ENCODE results near the gene SDR42E1. TPM values are rescaled to one million over a fixed set of nuclear protein-coding genes. Genes with fewer than 3 reads are reported as not detected.
A peak's percentile ranks its signal among the peaks of the same experiment; 100 is the strongest.

SDR42E1 gene
- polyA plus RNA-seq, 2 of the 4 experiments (the other 2 are of a cell fraction) = 1.7 to 5.2 TPM

DNA sequence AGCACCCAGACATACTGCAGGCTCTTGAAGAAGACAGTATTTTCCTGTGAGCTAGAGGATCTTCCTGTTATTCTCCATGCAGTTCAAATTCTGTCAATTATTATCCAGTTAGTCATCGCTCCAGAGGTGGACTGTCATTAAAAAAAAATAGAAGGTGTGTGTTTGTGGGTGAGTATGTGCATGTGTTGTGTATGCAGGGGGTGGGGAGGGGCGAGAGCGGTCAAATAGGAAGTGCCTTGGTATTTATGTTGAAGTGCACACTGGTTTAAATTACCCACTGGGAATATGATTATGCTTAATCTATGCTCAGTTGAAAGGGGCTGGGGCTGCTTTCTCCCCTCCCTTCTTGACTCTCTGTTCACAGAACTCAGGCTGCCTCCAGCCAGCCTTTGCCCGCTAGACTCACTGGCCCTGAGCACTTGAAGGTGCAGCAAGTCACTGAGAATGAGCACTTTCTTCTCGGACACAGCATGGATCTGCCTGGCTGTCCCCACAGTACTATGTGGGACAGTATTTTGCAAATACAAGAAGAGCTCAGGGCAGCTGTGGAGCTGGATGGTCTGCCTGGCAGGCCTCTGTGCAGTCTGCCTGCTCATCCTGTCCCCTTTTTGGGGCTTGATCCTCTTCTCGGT lies 23.8 kb upstream of the SDR42E1 start, which contains the start of gene HSD17B2 (continued):
- TF ChIP-seq USF2 (IDR thresholded peaks at IDR 0.05) (no peak), PHF8 (IDR thresholded peaks at IDR 0.05; ENCODE audit: borderline replicate concordance, low read depth) (no peak), HEYL (CRISPR knock-in tag; IDR thresholded peaks at IDR 0.05) (no peak), JUN (IDR thresholded peaks at IDR 0.05) (no peak), HES2 (IDR thresholded peaks at IDR 0.05) (no peak)

DNA sequence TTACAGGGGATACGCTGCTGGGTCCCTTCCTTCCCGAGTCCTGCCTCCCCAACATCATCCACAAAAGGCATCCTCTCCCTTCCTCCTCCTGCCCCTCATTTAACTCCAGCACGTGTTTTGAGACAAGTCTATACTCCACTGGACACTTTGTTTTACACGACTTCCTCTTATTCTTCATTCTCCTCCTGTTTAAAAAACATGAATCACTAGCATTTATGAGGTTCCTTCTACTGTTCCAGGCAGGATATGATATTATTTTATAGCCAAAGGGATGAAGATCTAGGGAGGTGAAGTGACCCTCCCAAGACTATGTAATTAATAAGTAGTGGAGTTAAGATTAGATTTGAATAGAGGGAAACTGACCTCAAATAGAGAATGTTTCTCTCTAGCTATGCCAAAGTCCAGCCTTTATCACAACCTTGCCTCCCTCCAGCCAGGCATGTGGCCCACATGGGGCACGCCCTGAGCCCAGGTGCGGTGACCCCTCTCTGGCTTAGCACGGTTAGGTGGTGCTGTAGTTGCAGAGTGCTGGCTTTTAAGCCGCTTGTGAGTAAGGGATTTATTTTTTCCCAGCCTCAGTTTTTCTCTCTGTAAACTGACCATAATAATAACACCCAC lies 22.5 kb upstream of the SDR42E1 start:
- ATAC-seq = no peak
- DNase-seq (ENCODE audit: low read depth in 1 of 2, low spot score in 1 of 2) = no peak
- CTCF ChIA-PET = interaction anchor here (1.4 kb wide), 1 partner anchor 39 kb away, joined by 4 read pairs; no protein-coding TSS in a partner anchor
- WGBS (ENCODE audit: missing lambda C conversion rate) = 38% methylated on average over 8 of the region's 8 CpGs
- no peak overlapping the region for H3K4me3 ChIP-seq
- no peak overlapping the region for H3K27ac ChIP-seq
- POLR2A ChIA-PET = no interaction called here
- no peak for FAIRE-seq
- no peak overlapping the region for H3K4me2 ChIP-seq
- TF ChIP-seq KDM5A (IDR thresholded peaks at IDR 0.05) = no peak
- no peak for TF ChIP-seq ZSCAN20 (CRISPR knock-in tag; IDR thresholded peaks at IDR 0.05)
- peaks cover 11% of the 10 kb centered on the region for H3K4me1 ChIP-seq
- H3K9me3 ChIP-seq = no peaks in the 10 kb centered on the region

DNA sequence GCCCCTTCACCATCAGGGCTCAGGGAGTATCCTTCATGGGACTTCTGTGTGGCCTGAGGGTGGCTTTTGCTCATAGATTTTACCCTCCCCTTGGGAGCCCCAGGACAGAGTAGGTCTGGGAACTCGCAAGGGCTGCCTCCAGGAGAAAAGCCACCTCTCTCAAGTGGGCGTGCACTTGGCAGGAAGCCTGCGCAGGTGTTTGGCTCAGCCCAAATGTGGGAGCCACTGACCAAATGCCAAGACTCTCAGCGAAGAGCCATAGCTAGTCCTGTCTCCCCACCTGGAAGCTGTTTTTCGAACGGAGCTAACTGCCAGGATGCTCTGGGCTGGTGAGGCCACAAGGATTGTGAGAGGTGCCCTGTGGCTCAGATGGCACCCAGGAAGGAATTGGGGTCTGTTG lies 21.7 kb upstream of the SDR42E1 start:
- CTCF ChIA-PET = interaction anchor here (1.0 to 1.5 kb wide), 4 partner anchors 12 to 130 kb away, joined by 3 to 4 read pairs (median 3); no protein-coding TSS in a partner anchor
- FAIRE-seq (no peak), ATAC-seq (no peak), DNase-seq (ENCODE audit: low read depth in 1 of 2, low spot score in 1 of 2) (no peak)
- Histone ChIP-seq H3K9me3 (no peaks in the 10 kb centered on the region), H3K4me3 (no peak overlapping the region), H3K27ac (no peak overlapping the region), H3K4me2 (no peak overlapping the region), H3K4me1 (peaks cover 11% of the 10 kb centered on the region)
- TF ChIP-seq MAFK (IDR thresholded peaks at IDR 0.05; ENCODE audit: partially characterized antibody) (no peak), RAD21 (conservative IDR thresholded peaks at IDR 0.05 in 1 of 2, IDR thresholded peaks at IDR 0.05 in 1 of 2) (no peak), HOXA7 (CRISPR knock-in tag; IDR thresholded peaks at IDR 0.05) (no peak), KDM1A (IDR thresholded peaks at IDR 0.05; ENCODE audit: low read depth) (no peak), EHF (CRISPR knock-in tag; IDR thresholded peaks at IDR 0.05) (no peak), HEYL (CRISPR knock-in tag; IDR thresholded peaks at IDR 0.05) (no peak), HOXB13 (CRISPR knock-in tag; IDR thresholded peaks at IDR 0.05; ENCODE audit: low read depth) (no peak), FOSB (CRISPR knock-in tag; IDR thresholded peaks at IDR 0.05) (no peak), NR3C1 (IDR thresholded peaks at IDR 0.05) (no peak)
- POLR2A ChIA-PET = no interaction called here
- 73% methylated on average over 4 of the region's 6 CpGs for WGBS (ENCODE audit: missing lambda C conversion rate)

DNA sequence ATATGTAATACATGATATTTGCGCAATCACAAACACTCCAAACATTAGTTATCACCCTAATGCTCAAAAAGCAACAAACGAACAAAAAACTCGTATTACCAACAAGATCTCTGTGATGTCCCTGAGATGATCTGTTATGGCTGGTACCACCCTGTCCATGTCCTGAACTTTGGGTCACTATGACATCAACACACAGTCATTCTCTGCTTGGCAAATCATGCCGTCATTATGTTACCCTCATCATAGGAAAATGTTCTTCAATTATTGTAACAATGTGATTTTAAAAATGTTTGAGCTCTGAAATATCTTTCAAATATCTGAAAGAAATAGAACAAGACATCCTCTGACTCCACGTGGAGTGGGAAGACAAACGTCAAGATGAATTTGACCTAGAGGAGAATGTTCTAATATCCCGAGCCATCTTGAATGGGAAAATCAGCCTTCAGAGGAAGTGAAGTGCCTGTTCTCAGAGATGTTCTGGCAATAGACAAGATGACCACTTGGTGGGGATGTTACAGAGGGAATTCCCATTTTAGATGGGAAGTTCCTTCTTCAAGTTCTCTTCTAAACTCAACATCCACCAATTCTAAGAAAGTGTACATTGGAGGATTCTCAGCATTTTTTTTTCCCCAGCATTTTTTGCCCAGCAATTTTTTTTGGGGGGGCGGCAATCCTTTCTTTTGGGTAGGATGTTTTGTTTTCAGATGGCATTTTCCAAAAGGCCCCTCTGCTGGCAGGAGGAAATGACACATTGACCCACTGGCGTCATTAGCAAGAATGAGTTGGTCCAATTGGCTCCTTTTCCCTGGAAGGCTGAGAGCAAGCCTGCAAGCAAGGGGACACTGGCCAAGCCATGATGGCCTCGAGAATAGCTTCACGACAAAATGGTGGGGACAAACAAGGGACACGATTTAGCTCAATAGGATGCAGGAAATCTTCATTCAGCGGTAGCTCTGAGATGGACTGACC lies 20.1 kb upstream of the SDR42E1 start:
- ATAC-seq = peak in 1 of 2 experiments; percentile 69; a peak in 3 of 6 replicates

More for the DNA sequence above, 20.1 kb upstream of the SDR42E1 start:
- FAIRE-seq (no peak), DNase-seq (ENCODE audit: low read depth in 1 of 2, low spot score in 1 of 2) (peak; percentile 50 to 64)
- Histone ChIP-seq H3K4me3 (no peak overlapping the region), H3K4me1 (peaks cover 11% of the 10 kb centered on the region), H3K9me3 (no peaks in the 10 kb centered on the region), H3K27ac (no peak overlapping the region), H3K4me2 (no peak overlapping the region)
- CTCF ChIA-PET = interaction anchor here (1.1 to 2.0 kb wide), 4 partner anchors 15 to 199 kb away, joined by 3 to 8 read pairs (median 5); no protein-coding TSS in a partner anchor
- TF ChIP-seq, protein P1, sequence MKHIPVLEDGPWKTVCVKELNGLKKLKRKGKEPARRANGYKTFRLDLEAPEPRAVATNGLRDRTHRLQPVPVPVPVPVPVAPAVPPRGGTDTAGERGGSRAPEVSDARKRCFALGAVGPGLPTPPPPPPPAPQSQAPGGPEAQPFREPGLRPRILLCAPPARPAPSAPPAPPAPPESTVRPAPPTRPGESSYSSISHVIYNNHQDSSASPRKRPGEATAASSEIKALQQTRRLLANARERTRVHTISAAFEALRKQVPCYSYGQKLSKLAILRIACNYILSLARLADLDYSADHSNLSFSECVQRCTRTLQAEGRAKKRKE (CRISPR knock-in tag; IDR thresholded peaks at IDR 0.05; ENCODE audit: low read depth) = no peak
- peak; percentile 42 for TF ChIP-seq CTCF (IDR thresholded peaks at IDR 0.05)
- no peak for TF ChIP-seq MYC (IDR thresholded peaks at IDR 0.05; ENCODE audit: borderline replicate concordance, low read length)
- peak; percentile 39; the same call in 1 of the 3 replicates for TF ChIP-seq SMC3 (IDR thresholded peaks at IDR 0.05)
- TF ChIP-seq HDAC2 (IDR thresholded peaks at IDR 0.05) = no peak
- no peak for TF ChIP-seq ZFP36 (IDR thresholded peaks at IDR 0.05; ENCODE audit: borderline replicate concordance, partially characterized antibody)
- no peak for TF ChIP-seq ESRRA (IDR thresholded peaks at IDR 0.05; ENCODE audit: borderline replicate concordance, low read length)
- peak; percentile 56 to 62 for TF ChIP-seq RAD21 (conservative IDR thresholded peaks at IDR 0.05 in 1 of 2, IDR thresholded peaks at IDR 0.05 in 1 of 2)
- TF ChIP-seq NPAS2 (CRISPR knock-in tag; IDR thresholded peaks at IDR 0.05; ENCODE audit: borderline replicate concordance) = no peak
- no peak for TF ChIP-seq RCOR1 (IDR thresholded peaks at IDR 0.05; ENCODE audit: low read depth, low read length)
- WGBS (ENCODE audit: missing lambda C conversion rate) = 38% methylated on average over 13 of the region's 13 CpGs
- POLR2A ChIA-PET = no interaction called here
